SK-N-SH (cell line): ENCODE data around the gene ZNF277.

Source experiments
- CHD2 ChIP-seq: fragments of 150-350 bp; IDR thresholded peaks from 2 replicates; pipeline ENCODE4 v1.6.1; 2018; ENCODE audit warnings: low read length; ENCODE audit not compliant: partially characterized antibody
- EP300 ChIP-seq, 2 experiments: IDR thresholded peaks; 2 replicates each; pipeline versions ENCODE4 v1.4.0 to v1.6.1; 2012; ENCODE audit warnings: borderline replicate concordance in 1 of 2, low read depth in 1 of 2, low read length in 1 of 2
- NFIC ChIP-seq: IDR thresholded peaks from 2 replicates; pipeline ENCODE4 v1.4.0; 2012; ENCODE audit warnings: borderline replicate concordance
- POLR2AphosphoS5 ChIP-seq: IDR thresholded peaks from 2 replicates; pipeline ENCODE4 v1.6.1; 2012; ENCODE audit warnings: low read depth, low read length
- RFX5 ChIP-seq: IDR thresholded peaks from 2 replicates; pipeline ENCODE4 v1.6.1; 2012; ENCODE audit warnings: mild to moderate bottlenecking, improper control_type of control experiment, low read length
- TCF12 ChIP-seq: IDR thresholded peaks from 2 replicates; pipeline ENCODE4 v1.4.0; 2012
- TF ChIP-seq, protein P1 (sequence below): fragments of 200-600 bp; sonication (generic); IDR thresholded peaks from 2 replicates; pipeline ENCODE4 v1.6.1; 2017; ENCODE audit warnings: antibody characterized with exemption, mild to moderate bottlenecking, moderate library complexity
- TF ChIP-seq, protein P2 (sequence below): IDR thresholded peaks from 2 replicates; pipeline ENCODE4 v1.4.0; 2012; ENCODE audit warnings: low read depth
- TF ChIP-seq, protein P3 (sequence below): fragments of 150-350 bp; IDR thresholded peaks from 2 replicates; pipeline ENCODE4 v1.6.1; 2017; ENCODE audit warnings: antibody characterized with exemption, low read length, low read depth, borderline replicate concordance

DNA sequence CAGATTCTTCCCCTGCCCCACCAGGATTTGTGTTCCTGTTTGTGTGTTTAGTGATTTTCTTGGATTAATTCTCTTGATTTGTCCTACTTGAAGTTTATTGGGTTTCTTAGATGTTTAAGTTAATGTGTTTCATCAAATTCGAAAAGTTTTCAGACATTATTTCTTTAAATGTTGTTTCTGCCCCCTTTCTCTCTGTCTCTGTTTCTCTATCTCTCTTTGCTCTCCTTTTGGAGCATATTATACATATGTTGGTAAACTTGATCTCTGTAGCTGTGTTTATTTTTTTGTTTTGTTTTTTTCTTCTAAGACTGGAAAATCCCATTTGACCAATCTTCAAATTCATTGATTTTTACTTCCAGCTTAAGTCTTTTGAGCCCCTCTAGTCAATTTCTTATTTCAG is 115.6 kb downstream of the ZNF277 start:
- TF ChIP-seq, protein P1, sequence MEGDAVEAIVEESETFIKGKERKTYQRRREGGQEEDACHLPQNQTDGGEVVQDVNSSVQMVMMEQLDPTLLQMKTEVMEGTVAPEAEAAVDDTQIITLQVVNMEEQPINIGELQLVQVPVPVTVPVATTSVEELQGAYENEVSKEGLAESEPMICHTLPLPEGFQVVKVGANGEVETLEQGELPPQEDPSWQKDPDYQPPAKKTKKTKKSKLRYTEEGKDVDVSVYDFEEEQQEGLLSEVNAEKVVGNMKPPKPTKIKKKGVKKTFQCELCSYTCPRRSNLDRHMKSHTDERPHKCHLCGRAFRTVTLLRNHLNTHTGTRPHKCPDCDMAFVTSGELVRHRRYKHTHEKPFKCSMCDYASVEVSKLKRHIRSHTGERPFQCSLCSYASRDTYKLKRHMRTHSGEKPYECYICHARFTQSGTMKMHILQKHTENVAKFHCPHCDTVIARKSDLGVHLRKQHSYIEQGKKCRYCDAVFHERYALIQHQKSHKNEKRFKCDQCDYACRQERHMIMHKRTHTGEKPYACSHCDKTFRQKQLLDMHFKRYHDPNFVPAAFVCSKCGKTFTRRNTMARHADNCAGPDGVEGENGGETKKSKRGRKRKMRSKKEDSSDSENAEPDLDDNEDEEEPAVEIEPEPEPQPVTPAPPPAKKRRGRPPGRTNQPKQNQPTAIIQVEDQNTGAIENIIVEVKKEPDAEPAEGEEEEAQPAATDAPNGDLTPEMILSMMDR, result no peak
- TF ChIP-seq NFIC, result no peak
- TF ChIP-seq, protein P2, sequence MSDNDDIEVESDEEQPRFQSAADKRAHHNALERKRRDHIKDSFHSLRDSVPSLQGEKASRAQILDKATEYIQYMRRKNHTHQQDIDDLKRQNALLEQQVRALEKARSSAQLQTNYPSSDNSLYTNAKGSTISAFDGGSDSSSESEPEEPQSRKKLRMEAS, result no peak
- no peak for TF ChIP-seq TCF12
- TF ChIP-seq, protein P3, sequence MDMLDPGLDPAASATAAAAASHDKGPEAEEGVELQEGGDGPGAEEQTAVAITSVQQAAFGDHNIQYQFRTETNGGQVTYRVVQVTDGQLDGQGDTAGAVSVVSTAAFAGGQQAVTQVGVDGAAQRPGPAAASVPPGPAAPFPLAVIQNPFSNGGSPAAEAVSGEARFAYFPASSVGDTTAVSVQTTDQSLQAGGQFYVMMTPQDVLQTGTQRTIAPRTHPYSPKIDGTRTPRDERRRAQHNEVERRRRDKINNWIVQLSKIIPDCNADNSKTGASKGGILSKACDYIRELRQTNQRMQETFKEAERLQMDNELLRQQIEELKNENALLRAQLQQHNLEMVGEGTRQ, result no peak
- no peak for TF ChIP-seq EP300 (IDR thresholded peaks at IDR 0.05; ENCODE audit: borderline replicate concordance in 1 of 2, low read depth in 1 of 2, low read length in 1 of 2)
- no peak for TF ChIP-seq RFX5
- TF ChIP-seq CHD2, result no peak
- no peak for TF ChIP-seq POLR2AphosphoS5
